GM20431 (cell line): ENCODE results near the gene C11orf71.

ENCODE experiments used
- in situ Hi-C: fragments of 300-500 bp; cut with MseI, MboI; formaldehyde crosslinking; loops from one replicate; pipeline ENCODE4 v1.15.0; 2020; ENCODE audit warnings: low sequenced_read_pairs; ENCODE audit not compliant: unreplicated experiment

Gene C11orf71

GRCh38 chr11:114362958-114363357 lies 37.4 kb downstream of the C11orf71 start:
- in situ Hi-C loops = no loop called here

GRCh38 chr11:114362326-114362725 lies 38.0 kb downstream of the C11orf71 start:
- in situ Hi-C loops = no loop called here

- in situ Hi-C loops = no loop called here
These were observed 41.0 kb downstream of the C11orf71 start for GRCh38 chr11:114359342-114359741.

GRCh38 chr11:114358716-114359115 lies 41.6 kb downstream of the C11orf71 start:
- in situ Hi-C loops = no loop called here

GRCh38 chr11:114354076-114354475 lies 46.2 kb downstream of the C11orf71 start:
- in situ Hi-C loops = no loop called here

- in situ Hi-C loops = no loop called here
These were observed 46.9 kb downstream of the C11orf71 start for GRCh38 chr11:114353443-114353842.

- in situ Hi-C loops = no loop called here
These were observed 50.3 kb downstream of the C11orf71 start for GRCh38 chr11:114350022-114350421.
